ENCODE results near the gene CDC42BPG. TPM values are rescaled to one million over a fixed set of nuclear protein-coding genes. Genes with fewer than 3 reads are reported as not detected.

The CDC42BPG gene
- total RNA-seq, 1 experiment from 2014 or later, result 4.1 TPM

GRCh38 chr11:64836448-64837072 is 7.9 kb downstream of the CDC42BPG start:
- POLR2A ChIA-PET, result no interaction called here
- H3K9me3 ChIP-seq (ENCODE audit: control insufficient read depth, insufficient read depth, low read depth, low read length), result no peaks in the 10 kb centered on the region
- BruUV-seq (replicated peaks), result no TSS peak

DNA sequence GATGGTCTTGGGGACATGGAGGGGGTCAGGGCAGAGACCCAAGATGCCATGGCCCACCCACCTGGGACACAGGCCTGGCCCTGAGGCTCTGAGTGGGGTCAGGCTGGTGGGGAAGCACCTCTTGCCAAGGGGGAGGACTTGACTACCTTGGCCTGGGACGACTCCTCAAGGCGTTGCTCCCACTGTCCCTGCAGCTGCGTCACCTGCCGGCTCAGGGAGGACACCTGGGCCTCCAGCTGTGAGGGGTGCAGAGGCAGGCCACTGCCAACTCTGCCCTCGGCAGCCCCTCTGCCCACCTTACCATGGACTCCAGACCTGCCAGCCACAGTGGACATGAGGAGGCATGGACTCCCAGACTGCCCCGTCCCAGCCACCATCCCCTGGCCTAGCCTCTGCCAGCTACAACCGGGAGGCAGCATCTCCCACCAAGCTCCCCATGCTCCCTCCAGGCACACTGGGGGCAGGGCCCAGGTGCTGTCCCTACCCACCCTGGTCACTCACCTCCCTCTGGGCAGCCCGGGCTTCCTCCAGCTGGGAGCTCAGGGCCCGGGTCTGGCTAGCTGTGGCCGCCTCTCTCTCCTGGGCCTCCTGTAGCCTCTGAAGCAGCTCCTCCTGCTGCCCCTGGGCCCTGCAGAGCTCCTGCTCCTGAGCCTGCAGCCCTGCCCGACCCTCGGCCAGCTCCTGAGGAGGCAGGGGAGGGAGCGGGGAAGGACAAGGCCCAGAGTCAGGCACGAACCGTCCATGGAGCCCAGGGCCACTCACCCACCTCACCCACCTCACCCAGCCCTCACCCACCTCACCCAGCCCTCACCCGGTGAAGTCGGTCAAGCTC is 8.6 kb downstream of the CDC42BPG start:
- ChIA-PET POLR2A (no interaction called here), CTCF (interaction anchor here (0.6 to 0.8 kb wide), 2 partner anchors 29 to 49 kb away, joined by 3 read pairs; no protein-coding TSS in a partner anchor)
- Histone ChIP-seq H3K4me1 (ENCODE audit: control insufficient read depth, insufficient read depth, low read length) (peaks cover 18% of the 10 kb centered on the region), H3K9me3 (ENCODE audit: control insufficient read depth, insufficient read depth, low read depth, low read length) (no peaks in the 10 kb centered on the region), H3K4me3 (ENCODE audit: low read depth in 2 of 2, low read length in 2 of 2) (no peak overlapping the region), H3K27ac (ENCODE audit: low read length) (peak overlapping the region; percentile 59; the same call in 1 of the 2 replicates), H3K36me3 (ENCODE audit: control insufficient read depth, insufficient read depth, low read length) (no peaks in the 10 kb centered on the region), H3K27me3 (ENCODE audit: control insufficient read depth, insufficient read depth, low read length) (no peaks in the 10 kb centered on the region)
- no peak for TF ChIP-seq SIN3A (IDR thresholded peaks at IDR 0.05; ENCODE audit: borderline replicate concordance, insufficient read depth, low read depth, low read length)
- TF ChIP-seq, protein P1, sequence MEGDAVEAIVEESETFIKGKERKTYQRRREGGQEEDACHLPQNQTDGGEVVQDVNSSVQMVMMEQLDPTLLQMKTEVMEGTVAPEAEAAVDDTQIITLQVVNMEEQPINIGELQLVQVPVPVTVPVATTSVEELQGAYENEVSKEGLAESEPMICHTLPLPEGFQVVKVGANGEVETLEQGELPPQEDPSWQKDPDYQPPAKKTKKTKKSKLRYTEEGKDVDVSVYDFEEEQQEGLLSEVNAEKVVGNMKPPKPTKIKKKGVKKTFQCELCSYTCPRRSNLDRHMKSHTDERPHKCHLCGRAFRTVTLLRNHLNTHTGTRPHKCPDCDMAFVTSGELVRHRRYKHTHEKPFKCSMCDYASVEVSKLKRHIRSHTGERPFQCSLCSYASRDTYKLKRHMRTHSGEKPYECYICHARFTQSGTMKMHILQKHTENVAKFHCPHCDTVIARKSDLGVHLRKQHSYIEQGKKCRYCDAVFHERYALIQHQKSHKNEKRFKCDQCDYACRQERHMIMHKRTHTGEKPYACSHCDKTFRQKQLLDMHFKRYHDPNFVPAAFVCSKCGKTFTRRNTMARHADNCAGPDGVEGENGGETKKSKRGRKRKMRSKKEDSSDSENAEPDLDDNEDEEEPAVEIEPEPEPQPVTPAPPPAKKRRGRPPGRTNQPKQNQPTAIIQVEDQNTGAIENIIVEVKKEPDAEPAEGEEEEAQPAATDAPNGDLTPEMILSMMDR (IDR thresholded peaks at IDR 0.05), result no peak
- TF ChIP-seq, protein P2, sequence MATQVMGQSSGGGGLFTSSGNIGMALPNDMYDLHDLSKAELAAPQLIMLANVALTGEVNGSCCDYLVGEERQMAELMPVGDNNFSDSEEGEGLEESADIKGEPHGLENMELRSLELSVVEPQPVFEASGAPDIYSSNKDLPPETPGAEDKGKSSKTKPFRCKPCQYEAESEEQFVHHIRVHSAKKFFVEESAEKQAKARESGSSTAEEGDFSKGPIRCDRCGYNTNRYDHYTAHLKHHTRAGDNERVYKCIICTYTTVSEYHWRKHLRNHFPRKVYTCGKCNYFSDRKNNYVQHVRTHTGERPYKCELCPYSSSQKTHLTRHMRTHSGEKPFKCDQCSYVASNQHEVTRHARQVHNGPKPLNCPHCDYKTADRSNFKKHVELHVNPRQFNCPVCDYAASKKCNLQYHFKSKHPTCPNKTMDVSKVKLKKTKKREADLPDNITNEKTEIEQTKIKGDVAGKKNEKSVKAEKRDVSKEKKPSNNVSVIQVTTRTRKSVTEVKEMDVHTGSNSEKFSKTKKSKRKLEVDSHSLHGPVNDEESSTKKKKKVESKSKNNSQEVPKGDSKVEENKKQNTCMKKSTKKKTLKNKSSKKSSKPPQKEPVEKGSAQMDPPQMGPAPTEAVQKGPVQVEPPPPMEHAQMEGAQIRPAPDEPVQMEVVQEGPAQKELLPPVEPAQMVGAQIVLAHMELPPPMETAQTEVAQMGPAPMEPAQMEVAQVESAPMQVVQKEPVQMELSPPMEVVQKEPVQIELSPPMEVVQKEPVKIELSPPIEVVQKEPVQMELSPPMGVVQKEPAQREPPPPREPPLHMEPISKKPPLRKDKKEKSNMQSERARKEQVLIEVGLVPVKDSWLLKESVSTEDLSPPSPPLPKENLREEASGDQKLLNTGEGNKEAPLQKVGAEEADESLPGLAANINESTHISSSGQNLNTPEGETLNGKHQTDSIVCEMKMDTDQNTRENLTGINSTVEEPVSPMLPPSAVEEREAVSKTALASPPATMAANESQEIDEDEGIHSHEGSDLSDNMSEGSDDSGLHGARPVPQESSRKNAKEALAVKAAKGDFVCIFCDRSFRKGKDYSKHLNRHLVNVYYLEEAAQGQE (IDR thresholded peaks at IDR 0.05; ENCODE audit: insufficient read depth in 1 of 2, low read depth in 2 of 2, low read length in 1 of 2), result no peak
- TF ChIP-seq POLR2AphosphoS5 (IDR thresholded peaks at IDR 0.05; ENCODE audit: low read depth, low read length), result no peak
- no peak for TF ChIP-seq TCF7L2 (IDR thresholded peaks at IDR 0.05; ENCODE audit: low read depth, low read length)
- intact Hi-C loops (cut with micrococcal nuclease; ENCODE audit: unreplicated experiment) (no loop called here), in situ Hi-C loops (cut with HindIII; ENCODE audit: low pct_unique_long_range_greater_than_20kb, low sequenced_read_pairs) (no loop called here)
- ATAC-seq (peak; percentile 20), DNase-seq (ENCODE audit: low read depth, low spot score) (no peak)
- BruUV-seq (replicated peaks), result no TSS peak

More at GRCh38 chr11:64836448-64837072, 7.9 kb downstream of the CDC42BPG start:
- in situ Hi-C loops (cut with HindIII; ENCODE audit: low pct_unique_long_range_greater_than_20kb, low sequenced_read_pairs) (no loop called here), intact Hi-C loops (cut with micrococcal nuclease; ENCODE audit: unreplicated experiment) (no loop called here)
- H3K4me1 ChIP-seq (ENCODE audit: control insufficient read depth, insufficient read depth, low read length), result peaks cover 18% of the 10 kb centered on the region
- no peak for DNase-seq (ENCODE audit: low read depth, low spot score)
- CTCF ChIA-PET, result interaction anchor here (0.6 to 0.8 kb wide), 3 partner anchors 11 to 50 kb away, joined by 3 read pairs; no protein-coding TSS in a partner anchor
- TF ChIP-seq POLR2AphosphoS5 (IDR thresholded peaks at IDR 0.05; ENCODE audit: low read depth, low read length) (no peak), TCF7L2 (IDR thresholded peaks at IDR 0.05; ENCODE audit: low read depth, low read length) (no peak), SIN3A (IDR thresholded peaks at IDR 0.05; ENCODE audit: borderline replicate concordance, insufficient read depth, low read depth, low read length) (no peak)
- TF ChIP-seq, protein P2 (IDR thresholded peaks at IDR 0.05; ENCODE audit: insufficient read depth in 1 of 2, low read depth in 2 of 2, low read length in 1 of 2), result no peak
- TF ChIP-seq, protein P1 (IDR thresholded peaks at IDR 0.05), result no peak
- no peaks in the 10 kb centered on the region for H3K27me3 ChIP-seq (ENCODE audit: control insufficient read depth, insufficient read depth, low read length)
- ATAC-seq, result peak; percentile 7
- no peaks in the 10 kb centered on the region for H3K36me3 ChIP-seq (ENCODE audit: control insufficient read depth, insufficient read depth, low read length)
- no peak overlapping the region for H3K4me3 ChIP-seq (ENCODE audit: low read depth in 2 of 2, low read length in 2 of 2)
- no peak overlapping the region for H3K27ac ChIP-seq (ENCODE audit: low read length)
